Panc1 (cell line): ENCODE results near the gene DOLK. TPM values are rescaled to one million over a fixed set of nuclear protein-coding genes. Genes with fewer than 3 reads are reported as not detected.

Experiments
- ATAC-seq: fragments of 200-7000 bp; cut with Tn5 transposase; 2 replicates; pipeline ENCODE4 v1.9.1; 2020; ENCODE audit warnings: mild to moderate bottlenecking, moderate library complexity
- BruUV-seq: library from RNA; stranded (reverse); fragments of 400-500 nt; replicated peaks from 2 replicates; lab custom pipeline; 2021; lab: Mats Ljungman, UMichigan
- CTCF ChIA-PET: fragments of 300-600 bp; sonication (Branson Sonifier 250); formaldehyde crosslinking; loops from one replicate; lab custom pipeline; 2022; ENCODE audit warnings: antibody characterized with exemption; lab: Charles Lee
- POLR2A ChIA-PET: fragments of 300-600 bp; sonication (Branson Sonifier 250); formaldehyde crosslinking; loops from one replicate; lab custom pipeline; 2022; ENCODE audit warnings: antibody characterized with exemption; lab: Charles Lee
- DNase-seq: peaks from one replicate; pipeline ENCODE4 v3.0.0-alpha.2; 2010; ENCODE audit warnings: low read depth, low spot score
- H3K27ac ChIP-seq: 2 replicates; pipeline ENCODE4 v1.5.1; 2011; ENCODE audit warnings: mild to moderate bottlenecking, low read length, inconsistent platforms
- H3K27me3 ChIP-seq: fragments of 200-500 bp; sonication (Bioruptor generic); 2 replicates; pipeline ENCODE4 v1.6.0; 2014; ENCODE audit warnings: low read length, inconsistent platforms; ENCODE audit not compliant: control insufficient read depth, insufficient read depth
- H3K36me3 ChIP-seq: fragments of 200-500 bp; sonication (Bioruptor generic); 2 replicates; pipeline ENCODE4 v1.5.1; 2014; ENCODE audit warnings: inconsistent platforms, mild to moderate bottlenecking, low read length, moderate library complexity; ENCODE audit not compliant: control insufficient read depth, insufficient read depth
- H3K4me1 ChIP-seq: 2 replicates; pipeline ENCODE4 v1.5.1; 2011; ENCODE audit warnings: inconsistent platforms, mild to moderate bottlenecking, low read length, moderate library complexity; ENCODE audit not compliant: control insufficient read depth, insufficient read depth
- H3K4me3 ChIP-seq, 2 experiments: 2 replicates each; pipeline ENCODE4 v1.5.1; 2011 to 2012; ENCODE audit warnings: low read depth in 2 of 2, low read length in 2 of 2, mild to moderate bottlenecking in 2 of 2, inconsistent platforms in 1 of 2, moderate library complexity in 1 of 2
- H3K9me3 ChIP-seq: fragments of 200-500 bp; sonication (Bioruptor generic); 2 replicates; pipeline ENCODE4 v1.5.1; 2014; ENCODE audit warnings: low read depth, mild to moderate bottlenecking, inconsistent platforms, low read length, moderate library complexity; ENCODE audit not compliant: control insufficient read depth, insufficient read depth
- POLR2AphosphoS5 ChIP-seq: IDR thresholded peaks from 2 replicates; pipeline ENCODE4 v1.6.1; 2012; ENCODE audit warnings: mild to moderate bottlenecking, low read depth, low read length, moderate library complexity
- SIN3A ChIP-seq: IDR thresholded peaks from 2 replicates; pipeline ENCODE4 v1.6.1; 2012; ENCODE audit warnings: low read depth, mild to moderate bottlenecking, low read length, moderate library complexity, borderline replicate concordance; ENCODE audit not compliant: insufficient read depth
- TCF7L2 ChIP-seq: IDR thresholded peaks from 2 replicates; pipeline ENCODE4 v1.6.1; 2011; ENCODE audit warnings: mild to moderate bottlenecking, low read depth, low read length, inconsistent platforms
- in situ Hi-C: cut with HindIII; loops from 2 replicates; pipeline ENCODE4 v1.10.0; 2016; ENCODE audit warnings: low sequenced_read_pairs, low pct_unique_long_range_greater_than_20kb
- intact Hi-C: fragments of 100-400 bp; cut with micrococcal nuclease; formaldehyde crosslinking; loops from one replicate; pipeline ENCODE4 v1.10.0; 2022; ENCODE audit not compliant: unreplicated experiment
- total RNA-seq: library from RNA; stranded (reverse); gene quantifications from one replicate; pipeline ENCODE4 v1.2.1, GENCODE V29; 2021; ENCODE audit not compliant: unreplicated experiment
- TF ChIP-seq, protein P1 (sequence below): fragments of 450-650 bp; IDR thresholded peaks from 2 replicates; pipeline ENCODE4 v1.5.1; 2017; ENCODE audit warnings: mild to moderate bottlenecking
- TF ChIP-seq, protein P2 (sequence below), 2 experiments: IDR thresholded peaks; 2 replicates each; pipeline ENCODE4 v1.6.1; 2011 to 2012; ENCODE audit warnings: low read depth in 2 of 2, control low read depth in 1 of 2, low read length in 1 of 2, mild to moderate bottlenecking in 1 of 2, moderate library complexity in 1 of 2; ENCODE audit not compliant: insufficient read depth in 1 of 2

DOLK gene
- total RNA-seq, 1 experiment from 2014 or later = 20.0 TPM

DNA sequence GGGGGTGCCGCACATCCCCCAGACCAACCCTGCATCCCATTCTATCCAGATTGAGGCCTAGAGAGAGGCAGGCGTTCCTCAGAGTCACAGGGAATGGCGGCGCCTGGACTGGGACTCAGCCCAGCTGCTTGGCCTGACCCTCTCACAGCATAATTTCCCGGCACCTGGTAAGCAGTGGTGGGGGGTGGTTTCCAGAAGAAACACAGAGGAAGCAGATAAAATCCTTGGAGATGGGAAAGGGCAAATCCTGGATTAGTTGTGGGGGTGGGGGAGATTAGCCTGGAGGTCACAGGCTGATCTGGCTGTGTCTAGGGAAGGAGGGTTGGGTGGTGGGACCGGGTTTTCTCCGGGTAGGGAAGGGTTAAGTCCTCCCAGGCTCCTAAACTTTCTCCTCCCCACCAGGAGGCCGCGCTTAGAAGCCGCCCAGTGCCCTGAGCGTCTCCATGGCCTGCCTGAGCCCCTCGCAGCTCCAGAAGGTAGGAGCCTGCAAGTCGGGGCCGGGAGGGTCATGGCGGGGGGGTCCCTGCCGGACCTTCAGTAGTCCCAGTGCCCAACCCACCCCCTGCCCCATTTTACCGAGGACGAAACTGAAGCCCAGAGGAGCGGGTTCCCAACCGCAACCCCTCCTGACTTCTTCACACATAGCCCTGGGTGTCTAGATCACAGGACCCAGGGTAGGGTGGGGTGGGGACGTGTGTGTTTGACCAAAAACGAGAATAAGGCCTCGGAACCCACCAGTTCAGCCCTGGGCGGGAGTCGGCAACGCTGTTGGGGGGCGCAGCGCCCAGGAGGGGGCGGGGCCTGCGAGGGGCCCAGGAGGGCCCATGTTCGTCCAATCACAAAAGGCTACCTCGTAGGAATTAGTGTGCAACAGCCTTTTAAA, 25.3 kb downstream of the DOLK start:
- H3K36me3 ChIP-seq = no peaks in the 10 kb centered on the region
- intact Hi-C loops = no loop called here
- DNase-seq = no peak
- no peaks in the 10 kb centered on the region for H3K27me3 ChIP-seq
- ChIA-PET CTCF (no interaction called here), POLR2A (no interaction called here)
- peak; percentile 49; the same call in 1 of the 2 replicates for ATAC-seq
- no peaks in the 10 kb centered on the region for H3K9me3 ChIP-seq
- TF ChIP-seq, protein P1, sequence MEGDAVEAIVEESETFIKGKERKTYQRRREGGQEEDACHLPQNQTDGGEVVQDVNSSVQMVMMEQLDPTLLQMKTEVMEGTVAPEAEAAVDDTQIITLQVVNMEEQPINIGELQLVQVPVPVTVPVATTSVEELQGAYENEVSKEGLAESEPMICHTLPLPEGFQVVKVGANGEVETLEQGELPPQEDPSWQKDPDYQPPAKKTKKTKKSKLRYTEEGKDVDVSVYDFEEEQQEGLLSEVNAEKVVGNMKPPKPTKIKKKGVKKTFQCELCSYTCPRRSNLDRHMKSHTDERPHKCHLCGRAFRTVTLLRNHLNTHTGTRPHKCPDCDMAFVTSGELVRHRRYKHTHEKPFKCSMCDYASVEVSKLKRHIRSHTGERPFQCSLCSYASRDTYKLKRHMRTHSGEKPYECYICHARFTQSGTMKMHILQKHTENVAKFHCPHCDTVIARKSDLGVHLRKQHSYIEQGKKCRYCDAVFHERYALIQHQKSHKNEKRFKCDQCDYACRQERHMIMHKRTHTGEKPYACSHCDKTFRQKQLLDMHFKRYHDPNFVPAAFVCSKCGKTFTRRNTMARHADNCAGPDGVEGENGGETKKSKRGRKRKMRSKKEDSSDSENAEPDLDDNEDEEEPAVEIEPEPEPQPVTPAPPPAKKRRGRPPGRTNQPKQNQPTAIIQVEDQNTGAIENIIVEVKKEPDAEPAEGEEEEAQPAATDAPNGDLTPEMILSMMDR = no peak
- TF ChIP-seq TCF7L2 = no peak
- TF ChIP-seq SIN3A = no peak
- TF ChIP-seq POLR2AphosphoS5 = no peak
- TF ChIP-seq, protein P2, sequence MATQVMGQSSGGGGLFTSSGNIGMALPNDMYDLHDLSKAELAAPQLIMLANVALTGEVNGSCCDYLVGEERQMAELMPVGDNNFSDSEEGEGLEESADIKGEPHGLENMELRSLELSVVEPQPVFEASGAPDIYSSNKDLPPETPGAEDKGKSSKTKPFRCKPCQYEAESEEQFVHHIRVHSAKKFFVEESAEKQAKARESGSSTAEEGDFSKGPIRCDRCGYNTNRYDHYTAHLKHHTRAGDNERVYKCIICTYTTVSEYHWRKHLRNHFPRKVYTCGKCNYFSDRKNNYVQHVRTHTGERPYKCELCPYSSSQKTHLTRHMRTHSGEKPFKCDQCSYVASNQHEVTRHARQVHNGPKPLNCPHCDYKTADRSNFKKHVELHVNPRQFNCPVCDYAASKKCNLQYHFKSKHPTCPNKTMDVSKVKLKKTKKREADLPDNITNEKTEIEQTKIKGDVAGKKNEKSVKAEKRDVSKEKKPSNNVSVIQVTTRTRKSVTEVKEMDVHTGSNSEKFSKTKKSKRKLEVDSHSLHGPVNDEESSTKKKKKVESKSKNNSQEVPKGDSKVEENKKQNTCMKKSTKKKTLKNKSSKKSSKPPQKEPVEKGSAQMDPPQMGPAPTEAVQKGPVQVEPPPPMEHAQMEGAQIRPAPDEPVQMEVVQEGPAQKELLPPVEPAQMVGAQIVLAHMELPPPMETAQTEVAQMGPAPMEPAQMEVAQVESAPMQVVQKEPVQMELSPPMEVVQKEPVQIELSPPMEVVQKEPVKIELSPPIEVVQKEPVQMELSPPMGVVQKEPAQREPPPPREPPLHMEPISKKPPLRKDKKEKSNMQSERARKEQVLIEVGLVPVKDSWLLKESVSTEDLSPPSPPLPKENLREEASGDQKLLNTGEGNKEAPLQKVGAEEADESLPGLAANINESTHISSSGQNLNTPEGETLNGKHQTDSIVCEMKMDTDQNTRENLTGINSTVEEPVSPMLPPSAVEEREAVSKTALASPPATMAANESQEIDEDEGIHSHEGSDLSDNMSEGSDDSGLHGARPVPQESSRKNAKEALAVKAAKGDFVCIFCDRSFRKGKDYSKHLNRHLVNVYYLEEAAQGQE (IDR thresholded peaks at IDR 0.05; ENCODE audit: insufficient read depth in 1 of 2, low read depth in 2 of 2, low read length in 1 of 2) = no peak
- in situ Hi-C loops = no loop called here
- H3K4me1 ChIP-seq = peaks cover 4% of the 10 kb centered on the region; the same call in 1 of the 2 replicates
- BruUV-seq = no TSS peak
- no peak overlapping the region for H3K4me3 ChIP-seq
- H3K27ac ChIP-seq = no peak overlapping the region

DNA sequence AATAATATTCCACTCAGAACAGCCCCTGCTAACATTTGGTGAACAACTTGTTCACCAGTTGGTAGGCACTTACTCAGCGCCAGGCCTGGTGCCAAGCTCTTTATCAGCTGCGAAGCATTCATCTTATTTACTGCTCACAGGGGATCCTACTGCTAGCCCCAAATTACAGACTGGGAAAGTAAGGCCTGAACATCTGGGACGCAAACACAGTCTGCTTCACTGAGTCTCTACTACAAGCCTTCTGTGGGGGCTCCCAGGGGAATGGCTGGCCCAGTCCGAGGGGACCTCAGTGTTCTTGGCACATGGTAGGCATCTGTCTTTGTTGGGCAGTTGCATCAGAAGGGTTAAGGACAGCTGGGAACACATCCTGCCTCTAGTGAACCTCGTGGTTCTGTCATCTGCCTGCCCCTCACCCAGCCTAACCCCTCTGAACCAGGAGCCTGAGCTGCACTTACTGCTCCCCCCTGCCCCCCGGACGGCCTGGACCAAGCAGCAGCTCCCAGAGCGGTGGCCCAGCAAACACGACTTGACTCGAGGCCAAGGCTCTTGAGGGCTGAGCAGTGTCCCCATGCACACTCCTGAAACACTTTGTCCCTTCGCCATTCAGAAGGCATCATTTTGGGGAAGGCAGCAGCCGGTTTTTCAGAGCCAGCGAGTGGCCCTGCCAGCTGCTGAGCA, 26.9 kb downstream of the DOLK start, which contains the start of gene PHYHD1:
TSS of gene PHYHD1 (plus strand) at position 602 of the 678 bp plus-strand sequence. CDS start 1,342 bp downstream, outside the sequence.
- DNase-seq (no peak), ATAC-seq (no peak)
- Histone ChIP-seq H3K36me3 (no peaks in the 10 kb centered on the region), H3K4me3 (no peak within 1 kb of the TSS), H3K27ac (no peak within 1 kb of the TSS), H3K27me3 (no peaks in the 10 kb centered on the region), H3K4me1 (peaks cover 4% of the 10 kb centered on the region; the same call in 1 of the 2 replicates), H3K9me3 (no peaks in the 10 kb centered on the region)
- ChIA-PET CTCF (no interaction called here), POLR2A (no interaction called here)
- no TSS peak for BruUV-seq
- in situ Hi-C loops (no loop called here), intact Hi-C loops (no loop called here)
- TF ChIP-seq POLR2AphosphoS5 (no peak), SIN3A (no peak), TCF7L2 (no peak)
- TF ChIP-seq, protein P1 = no peak
- TF ChIP-seq, protein P2 (IDR thresholded peaks at IDR 0.05; ENCODE audit: insufficient read depth in 1 of 2, low read depth in 2 of 2, low read length in 1 of 2) = no peak
